HG03571 (cell line): ENCODE measurements around the gene DENND4A.
"Not testable (repeated sequence)": the region's sequence is repeated elsewhere in the genome, so short reads cannot be mapped to it uniquely, and the experiment has no call there.

Experiments
- ATAC-seq: cut with Tn5 transposase; IDR thresholded peaks from one replicate; pipeline ENCODE4 v1.9.1; 2021; ENCODE audit not compliant: unreplicated experiment

DENND4A gene

DNA sequence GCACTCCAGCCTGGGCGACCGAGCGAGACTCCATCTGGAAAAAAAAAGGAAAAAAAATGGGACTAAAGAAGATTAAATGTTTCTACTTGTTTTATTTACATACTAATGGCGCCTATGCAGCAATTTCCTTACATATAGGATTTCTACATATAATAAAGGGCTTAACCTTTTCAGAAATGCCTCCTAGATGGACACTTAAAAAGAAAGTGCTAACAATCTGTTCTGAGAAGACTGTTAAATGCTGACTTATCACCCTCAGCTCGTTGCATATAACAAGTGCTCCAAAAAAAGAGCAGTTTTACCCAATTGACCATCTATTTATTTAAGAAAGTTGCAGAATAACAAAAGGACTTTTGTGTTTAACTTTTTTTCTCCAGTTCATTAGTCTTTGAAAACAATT lies 32.7 kb downstream of the DENND4A start:
- no peak for ATAC-seq

DNA sequence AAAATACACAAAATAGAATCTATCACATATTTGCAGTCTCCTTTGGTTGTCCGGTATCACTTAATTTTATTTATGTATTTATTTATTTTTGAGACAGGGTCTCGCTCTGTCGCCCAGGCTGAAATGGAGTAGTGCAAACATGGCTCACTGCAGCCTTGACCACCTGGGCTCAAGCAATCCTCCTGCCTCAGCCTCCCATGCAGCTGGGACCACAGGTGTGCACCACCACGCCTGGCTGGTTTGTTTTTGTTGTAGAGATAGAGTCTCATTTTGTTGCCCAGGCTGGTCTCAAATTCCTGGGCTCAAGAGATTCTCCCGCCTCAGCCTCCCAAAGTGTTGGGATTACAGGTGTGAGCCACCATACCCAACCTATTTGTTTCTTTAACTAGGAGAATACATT lies 33.9 kb downstream of the DENND4A start:
- ATAC-seq = no peak

GRCh38 chr15:65757256-65757655 lies 34.8 kb downstream of the DENND4A start:
- no peak for ATAC-seq

DNA sequence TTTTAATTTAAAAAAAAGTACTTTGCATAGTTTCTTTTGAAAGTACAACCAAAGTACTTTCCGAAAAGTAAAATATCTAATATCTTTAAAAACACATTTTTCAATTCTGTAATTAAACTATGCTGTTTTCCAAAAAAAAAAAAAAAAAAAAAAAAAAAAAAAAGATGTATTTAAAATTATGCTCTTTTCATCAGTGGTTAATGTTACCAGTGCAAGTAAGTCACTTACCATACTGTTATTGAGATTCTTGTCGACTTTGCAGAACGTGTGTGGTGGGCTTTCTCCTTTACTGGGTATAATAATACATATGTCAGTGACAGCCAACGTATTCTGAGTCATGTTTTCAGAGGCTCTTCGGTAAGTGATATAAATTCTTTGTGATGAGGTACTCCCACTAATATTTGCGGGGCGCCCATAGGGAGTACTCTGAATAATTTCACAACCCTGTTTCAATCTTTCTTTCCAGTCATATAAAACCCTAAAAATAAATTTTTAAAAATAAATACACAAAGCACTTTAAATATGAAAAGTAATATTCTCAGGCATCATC lies 39.9 kb downstream of the DENND4A start:
- no peak for ATAC-seq

DNA sequence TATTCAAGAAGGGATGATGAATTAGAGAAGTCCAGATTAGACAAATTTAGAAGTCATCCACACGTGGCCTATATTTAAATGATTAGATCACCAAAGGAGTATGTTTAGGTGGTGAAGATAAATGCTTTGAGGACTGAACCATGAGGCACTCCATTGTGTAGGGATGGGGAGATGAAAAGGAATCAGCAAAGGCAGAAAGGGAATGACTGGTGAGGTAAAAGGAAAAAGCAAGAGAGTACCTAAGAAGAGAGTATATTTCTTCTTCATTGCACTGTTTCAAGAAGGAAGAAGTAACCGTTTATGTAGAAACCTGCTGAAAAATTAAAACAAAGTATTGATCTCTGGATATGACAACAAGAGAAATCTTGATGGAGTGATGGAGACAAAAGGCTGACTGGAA lies 40.7 kb downstream of the DENND4A start:
- no peak for ATAC-seq

DNA sequence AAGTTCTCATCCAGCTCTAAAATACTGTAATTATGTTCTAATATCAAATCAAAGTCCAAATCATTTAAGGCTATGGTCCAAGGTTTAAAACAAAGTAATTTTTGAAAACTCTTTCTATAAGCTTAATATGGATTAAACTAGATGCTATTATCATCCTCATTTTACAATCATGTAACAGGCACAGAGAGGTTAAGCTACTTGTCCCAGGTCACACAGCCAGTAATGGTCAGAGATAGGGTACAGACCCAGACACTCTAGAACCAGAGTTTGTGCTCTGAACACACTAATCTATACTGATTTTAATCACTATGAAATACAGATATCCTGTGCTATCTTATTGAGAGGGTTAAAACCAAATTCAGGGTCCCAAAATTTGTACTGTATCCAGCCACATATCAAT lies 44.8 kb downstream of the DENND4A start:
- no peak for ATAC-seq

GRCh38 chr15:65743637-65744252 lies 48.3 kb downstream of the DENND4A start:
- ATAC-seq = no peak

GRCh38 chr15:65740148-65740547 lies 51.9 kb downstream of the DENND4A start:
- ATAC-seq = no peak

DNA sequence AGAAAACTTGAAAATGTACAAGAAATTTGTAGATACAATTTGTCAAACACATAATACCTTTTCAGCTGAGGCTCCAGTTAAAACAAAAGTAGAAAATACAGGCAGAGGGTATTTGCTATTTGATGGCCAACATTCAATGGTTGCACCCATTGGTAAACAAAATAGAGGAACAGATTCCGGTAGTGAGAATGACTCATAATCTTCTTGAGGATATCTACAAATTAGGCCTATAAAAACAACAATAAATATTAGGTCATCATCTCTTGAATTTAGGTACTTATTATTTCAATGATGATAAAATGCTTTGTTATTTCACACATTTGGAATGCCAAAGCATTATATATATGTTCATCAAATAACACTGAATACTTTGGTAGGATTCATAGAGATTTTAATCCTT lies 53.4 kb downstream of the DENND4A start:
- no peak for ATAC-seq

DNA sequence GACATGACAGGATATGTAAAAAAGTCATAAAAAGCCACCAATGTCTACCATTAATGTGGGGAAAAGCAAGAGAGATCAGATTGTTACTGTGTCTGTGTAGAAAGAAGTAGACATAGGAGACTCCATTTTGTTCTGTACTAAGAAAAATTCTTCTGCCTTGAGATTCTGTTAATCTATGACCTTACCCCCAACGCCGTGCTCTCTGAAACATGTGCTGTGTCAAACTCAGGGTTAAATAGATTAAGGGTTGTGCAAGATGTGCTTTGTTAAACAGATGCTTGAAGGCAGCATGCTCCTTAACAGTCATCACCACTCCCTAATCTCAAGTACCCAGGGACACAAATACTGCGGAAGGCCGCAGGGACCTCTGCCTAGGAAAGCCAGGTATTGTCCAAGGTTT lies 58.5 kb downstream of the DENND4A start:
- not testable (repeated sequence) for ATAC-seq

DNA sequence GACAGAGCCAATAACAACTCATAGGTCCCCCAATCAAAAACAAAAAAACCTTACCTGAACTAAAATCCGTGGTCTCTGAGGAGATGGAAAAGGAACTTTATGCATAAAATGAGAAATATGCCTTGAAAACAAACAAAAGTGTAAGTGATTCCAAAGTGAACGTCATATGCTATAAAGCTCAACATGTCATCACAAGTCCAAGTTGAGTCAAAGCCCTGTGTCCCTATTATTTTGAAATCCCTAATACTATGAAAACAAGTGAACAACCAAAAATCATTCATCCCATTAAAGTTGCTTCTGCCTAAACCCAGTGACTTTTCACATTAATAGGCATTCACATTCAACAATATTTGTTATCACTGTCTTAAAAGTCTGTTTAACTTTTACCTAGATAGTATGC lies 59.4 kb downstream of the DENND4A start:
- ATAC-seq = no peak

DNA sequence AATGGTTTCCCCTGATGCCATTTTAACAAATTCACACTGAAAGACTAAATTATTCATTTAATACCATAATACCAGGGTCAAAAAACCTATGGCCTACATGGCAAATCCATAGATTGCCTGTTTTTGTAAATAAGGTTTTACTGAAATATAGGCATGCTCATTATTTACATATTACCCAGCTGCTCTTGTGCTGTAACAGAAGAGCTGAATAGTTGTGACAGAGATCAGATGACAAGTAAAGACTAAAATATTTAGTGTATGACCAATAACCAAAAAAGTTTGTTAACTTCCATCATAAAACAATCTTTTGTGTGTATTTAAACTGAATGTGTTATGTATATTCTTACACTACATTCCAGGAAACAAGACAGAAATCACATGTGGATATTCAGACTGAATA lies 60.2 kb downstream of the DENND4A start:
- ATAC-seq = no peak

- ATAC-seq = no peak
These were observed 61.4 kb downstream of the DENND4A start for GRCh38 chr15:65730549-65731172.

DNA sequence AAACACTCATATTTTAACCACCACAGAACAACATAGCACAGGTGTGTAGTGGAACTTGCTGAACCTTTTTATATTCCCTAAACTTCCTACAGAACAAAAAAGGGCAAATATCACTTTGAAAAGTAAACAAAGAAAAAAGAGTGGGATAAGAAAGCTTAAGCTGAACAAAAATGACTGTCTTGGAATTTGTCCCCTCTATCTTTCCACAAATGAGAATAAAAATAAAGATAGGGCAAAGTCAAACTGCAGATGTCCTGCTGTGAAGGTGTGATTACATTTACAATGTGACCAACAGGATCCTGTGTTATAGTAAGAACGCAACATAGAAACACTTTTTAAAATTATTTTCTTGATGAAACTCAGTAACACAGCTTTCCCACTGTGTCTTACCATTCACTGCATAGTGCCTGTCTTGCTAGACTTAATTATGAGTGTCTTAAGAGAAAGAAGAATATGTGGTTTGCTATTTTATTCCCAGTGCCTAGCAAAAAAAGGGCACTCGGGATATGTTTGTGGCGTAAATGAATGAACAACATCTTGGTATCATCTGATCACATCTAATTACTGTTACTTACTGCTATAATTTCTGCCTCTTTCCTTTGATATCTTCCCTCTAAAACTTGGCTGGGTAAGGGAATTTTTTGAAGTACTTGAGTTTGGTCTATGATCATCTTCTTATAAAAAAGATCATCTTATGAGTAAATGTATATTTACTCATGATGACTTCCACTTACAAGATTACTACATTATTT lies 67.5 kb downstream of the DENND4A start:
- ATAC-seq = no peak

- no peak for ATAC-seq
These were observed 68.2 kb downstream of the DENND4A start for GRCh38 chr15:65723876-65724275.

- ATAC-seq = no peak
These were observed 69.9 kb downstream of the DENND4A start for GRCh38 chr15:65722191-65722590.

GRCh38 chr15:65712415-65712814 lies 79.7 kb downstream of the DENND4A start:
- no peak for ATAC-seq

- ATAC-seq = no peak
These were observed 97.0 kb downstream of the DENND4A start for GRCh38 chr15:65695081-65695480.

DNA sequence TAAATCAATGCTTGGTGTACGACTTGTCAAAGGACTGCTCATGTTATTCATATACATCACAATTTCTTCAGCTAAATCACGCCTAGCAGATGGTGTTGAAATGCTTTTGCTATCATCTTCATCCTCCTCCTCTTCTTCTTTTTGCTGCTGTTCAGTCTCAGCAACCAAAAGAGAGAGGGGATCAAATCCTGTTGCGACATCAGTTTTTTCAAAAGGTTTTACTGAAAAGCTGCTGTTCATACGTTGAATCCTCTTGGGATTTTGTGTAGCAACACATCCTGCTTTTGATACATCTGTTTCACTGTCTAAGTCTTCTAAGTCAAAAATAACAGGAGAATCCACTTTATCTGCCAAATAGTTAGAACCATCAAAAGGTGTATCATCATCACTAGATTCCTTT lies 101.3 kb downstream of the DENND4A start:
- no peak for ATAC-seq

DNA sequence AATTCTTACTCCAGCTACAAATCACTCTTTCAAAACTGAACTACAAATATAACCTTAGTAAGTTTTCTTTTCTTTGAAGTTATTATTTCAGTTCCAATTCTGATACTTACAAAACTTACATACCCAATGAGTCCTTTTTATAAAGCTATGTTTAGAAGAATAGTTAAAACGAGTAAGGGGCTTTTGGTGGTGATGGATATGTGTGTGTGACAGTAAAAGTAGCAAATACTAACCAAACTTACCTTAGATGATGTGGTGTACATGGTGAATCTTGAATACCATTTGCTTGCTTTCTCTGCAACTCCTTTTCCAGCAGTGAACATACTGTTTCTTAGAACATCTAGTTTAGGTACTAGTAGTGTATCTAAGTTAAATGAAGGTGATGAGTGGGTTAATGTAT lies 101.9 kb downstream of the DENND4A start:
- ATAC-seq = no peak

- no peak for ATAC-seq
These were observed 103.6 kb downstream of the DENND4A start for GRCh38 chr15:65688462-65688861.

DNA sequence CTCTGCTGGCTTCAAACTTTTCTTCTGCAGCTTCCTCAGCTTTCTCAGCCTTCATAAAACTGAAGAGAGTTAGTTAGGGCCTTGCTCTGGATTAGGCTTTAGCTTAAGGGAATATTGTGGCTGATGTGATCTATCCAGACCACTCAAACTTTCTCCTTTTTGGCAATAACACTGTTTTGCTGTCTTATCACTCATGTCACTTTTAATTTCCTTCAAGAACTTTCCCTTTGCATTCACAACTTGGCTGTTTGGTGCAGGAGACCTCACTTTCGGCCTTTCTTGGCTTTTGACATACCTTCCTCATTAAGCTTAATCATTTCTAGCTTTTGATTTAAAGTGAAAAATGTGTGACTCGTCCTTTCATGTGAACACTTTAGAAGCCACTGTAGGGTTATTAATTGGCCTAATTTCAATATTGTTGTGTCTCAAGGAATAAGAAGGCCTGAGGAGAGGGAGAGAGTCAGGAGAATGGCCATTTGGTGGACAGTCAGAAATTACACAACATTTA lies 109.6 kb downstream of the DENND4A start:
- no peak for ATAC-seq
